ENCODE results near the gene STX10. TPM values are rescaled to one million over a fixed set of nuclear protein-coding genes. Genes with fewer than 3 reads are reported as not detected.
"Not testable (repeated sequence)": the region's sequence is repeated elsewhere in the genome, so short reads cannot be mapped to it uniquely, and the experiment has no call there.

STX10 gene
- total RNA-seq, 1 experiment from 2014 or later: 86.2 TPM

GRCh38 chr19:13151605-13152355, 1.6 kb upstream of the STX10 start:
- intact Hi-C loops (cut with micrococcal nuclease; ENCODE audit: unreplicated experiment): loop anchor here (1.0 to 5.0 kb wide), 3 partner anchors 33 to 701 kb away; partner anchors contain the start of genes HOOK2 and NACC1

GRCh38 chr19:13150931-13151604, 893 bp upstream of the STX10 start:
- Histone ChIP-seq H3K4me2 (peak overlapping the region; percentile 99), H3K27ac (peak overlapping the region; percentile 96), H3K9me3 (ENCODE audit: insufficient read depth, low read depth) (no peaks in the 10 kb centered on the region), H3K79me2 (ENCODE audit: low read depth) (peaks cover 75% of the 10 kb centered on the region), H2AFZ (no peak overlapping the region), H3K4me1 (replicated peaks; ENCODE audit: insufficient read depth) (peaks cover 32% of the 10 kb centered on the region), H3K27me3 (ENCODE audit: insufficient read depth, low read depth) (no peaks in the 10 kb centered on the region), H3F3A (ENCODE audit: insufficient read depth, low read depth) (peaks cover 42% of the 10 kb centered on the region), H3K9me2 (ENCODE audit: insufficient read depth) (no peaks in the 10 kb centered on the region), H3K36me3 (ENCODE audit: low read depth) (peaks cover 15% of the 10 kb centered on the region), H4K20me1 (ENCODE audit: insufficient read depth) (peaks cover 18% of the 10 kb centered on the region), H3K4me3 (peak overlapping the region; percentile 83)
- TF ChIP-seq CTCF (conservative IDR thresholded peaks at IDR 0.05): no peak
- no peak for TF ChIP-seq EZH2 (IDR thresholded peaks at IDR 0.05; ENCODE audit: low read depth)
- TSS peak; percentile 48 for BruUV-seq (replicated peaks)
- intact Hi-C loops (cut with micrococcal nuclease; ENCODE audit: unreplicated experiment): loop anchor here (1.0 to 5.0 kb wide), 4 partner anchors 33 to 701 kb away; partner anchors contain the start of genes HOOK2 and NACC1
- ChIA-PET CTCF (no interaction called here), POLR2A (ENCODE audit: unreplicated experiment) (no interaction called here)
- no peak for DNase-seq

More at GRCh38 chr19:13151605-13152355, 1.6 kb upstream of the STX10 start:
- CTCF ChIA-PET: interaction anchor here (0.6 kb wide), 1 partner anchor 1594 kb away, joined by 6 read pairs; no protein-coding TSS in a partner anchor
- TF ChIP-seq EZH2 (IDR thresholded peaks at IDR 0.05; ENCODE audit: low read depth) (no peak), CTCF (conservative IDR thresholded peaks at IDR 0.05) (no peak)
- BruUV-seq (replicated peaks): no TSS peak
- Histone ChIP-seq H3F3A (ENCODE audit: insufficient read depth, low read depth) (peaks cover 43% of the 10 kb centered on the region), H4K20me1 (ENCODE audit: insufficient read depth) (peaks cover 18% of the 10 kb centered on the region), H3K9me3 (ENCODE audit: insufficient read depth, low read depth) (no peaks in the 10 kb centered on the region), H3K27me3 (ENCODE audit: insufficient read depth, low read depth) (no peaks in the 10 kb centered on the region), H3K36me3 (ENCODE audit: low read depth) (peaks cover 15% of the 10 kb centered on the region), H3K4me3 (peak overlapping the region; percentile 99), H3K9me2 (ENCODE audit: insufficient read depth) (no peaks in the 10 kb centered on the region), H3K79me2 (ENCODE audit: low read depth) (peaks cover 73% of the 10 kb centered on the region), H3K27ac (peak overlapping the region; percentile 98), H3K4me1 (replicated peaks; ENCODE audit: insufficient read depth) (peaks cover 32% of the 10 kb centered on the region), H3K4me2 (peak overlapping the region; percentile 99), H2AFZ (no peak overlapping the region; the same call in 1 of the 2 replicates)
- DNase-seq: peak; percentile 95 to 97
- POLR2A ChIA-PET (ENCODE audit: unreplicated experiment): interaction anchor here (0.5 to 1.7 kb wide), 5 partner anchors 10 to 34 kb away, joined by 3 to 17 read pairs (median 5); no protein-coding TSS in a partner anchor

GRCh38 chr19:13149628-13150186, 468 bp downstream of the STX10 start:
- Histone ChIP-seq H3K36me3 (ENCODE audit: low read depth) (peaks cover 22% of the 10 kb centered on the region), H3K4me1 (replicated peaks; ENCODE audit: insufficient read depth) (peaks cover 24% of the 10 kb centered on the region), H3K27ac (0 out of 2 replicates have a peak overlapping the region, but pooled peaks have one; percentile 96), H3K9me3 (ENCODE audit: insufficient read depth, low read depth) (no peaks in the 10 kb centered on the region), H3K4me3 (peak overlapping the region; percentile 83), H2AFZ (peak overlapping the region; percentile 79), H4K20me1 (ENCODE audit: insufficient read depth) (peaks cover 18% of the 10 kb centered on the region), H3K4me2 (peak overlapping the region; percentile 99), H3F3A (ENCODE audit: insufficient read depth, low read depth) (peaks cover 40% of the 10 kb centered on the region), H3K79me2 (ENCODE audit: low read depth) (peaks cover 65% of the 10 kb centered on the region), H3K9me2 (ENCODE audit: insufficient read depth) (no peaks in the 10 kb centered on the region), H3K27me3 (ENCODE audit: insufficient read depth, low read depth) (no peaks in the 10 kb centered on the region)
- POLR2A ChIA-PET (ENCODE audit: unreplicated experiment): interaction anchor here (0.6 to 0.7 kb wide), 7 partner anchors 18 to 165 kb away, joined by 4 to 21 read pairs (median 12); no protein-coding TSS in a partner anchor
- intact Hi-C loops (cut with micrococcal nuclease; ENCODE audit: unreplicated experiment): loop anchor here (1.0 to 5.0 kb wide), 3 partner anchors 113 to 703 kb away; partner anchors contain the start of gene HOOK2
- TF ChIP-seq EZH2 (IDR thresholded peaks at IDR 0.05; ENCODE audit: low read depth) (no peak), CTCF (conservative IDR thresholded peaks at IDR 0.05) (no peak)
- DNase-seq: peak; percentile 32 to 39
- no TSS peak for BruUV-seq (replicated peaks)
- CTCF ChIA-PET: interaction anchor here (0.7 kb wide), 1 partner anchor 15 kb away, joined by 10 read pairs; no protein-coding TSS in a partner anchor

- not testable (repeated sequence) for BruUV-seq (replicated peaks)
- POLR2A ChIA-PET (ENCODE audit: unreplicated experiment): interaction anchor here (0.6 to 0.7 kb wide), 5 partner anchors 19 to 164 kb away, joined by 5 to 21 read pairs (median 12); no protein-coding TSS in a partner anchor
These were observed 975 bp downstream of the STX10 start for GRCh38 chr19:13149173-13149627.

More at GRCh38 chr19:13149173-13149627, 975 bp downstream of the STX10 start:
- H3K27me3 ChIP-seq (ENCODE audit: insufficient read depth, low read depth); CTCF ChIA-PET; intact Hi-C loops (cut with micrococcal nuclease; ENCODE audit: unreplicated experiment); H3K9me2 ChIP-seq (ENCODE audit: insufficient read depth); DNase-seq; H3K9me3 ChIP-seq (ENCODE audit: insufficient read depth, low read depth): not testable (repeated sequence)
- Histone ChIP-seq H3K36me3 (ENCODE audit: low read depth) (peaks cover 22% of the 10 kb centered on the region), H3K4me3 (peak overlapping the region; percentile 83), H3K79me2 (ENCODE audit: low read depth) (peaks cover 60% of the 10 kb centered on the region), H4K20me1 (ENCODE audit: insufficient read depth) (peaks cover 13% of the 10 kb centered on the region), H3K4me1 (replicated peaks; ENCODE audit: insufficient read depth) (peaks cover 28% of the 10 kb centered on the region), H2AFZ (peak overlapping the region; percentile 79), H3F3A (ENCODE audit: insufficient read depth, low read depth) (peaks cover 40% of the 10 kb centered on the region), H3K27ac (0 out of 2 replicates have a peak overlapping the region, but pooled peaks have one; percentile 96), H3K4me2 (peak overlapping the region; percentile 99)

All from PC-9 (cell line).